OCI-LY1 (cell line): ENCODE results near the gene SS18L1.

ENCODE experiments used
- EZH2 ChIP-seq: fragments of 200-600 bp; sonication (generic), shearing (Covaris generic); IDR thresholded peaks from 2 replicates; pipeline ENCODE4 v1.8.0; 2017; ENCODE audit warnings: borderline replicate concordance, mixed run types, mild to moderate bottlenecking, antibody characterized with exemption, low read length, moderate library complexity, mixed read lengths
- TF ChIP-seq, protein P1 (sequence below): fragments of 200-600 bp; sonication (generic), shearing (Covaris generic); IDR thresholded peaks from 2 replicates; pipeline ENCODE4 v1.5.1; 2017; ENCODE audit warnings: mild to moderate bottlenecking, antibody characterized with exemption, low read length, moderate library complexity, mixed read lengths

DNA sequence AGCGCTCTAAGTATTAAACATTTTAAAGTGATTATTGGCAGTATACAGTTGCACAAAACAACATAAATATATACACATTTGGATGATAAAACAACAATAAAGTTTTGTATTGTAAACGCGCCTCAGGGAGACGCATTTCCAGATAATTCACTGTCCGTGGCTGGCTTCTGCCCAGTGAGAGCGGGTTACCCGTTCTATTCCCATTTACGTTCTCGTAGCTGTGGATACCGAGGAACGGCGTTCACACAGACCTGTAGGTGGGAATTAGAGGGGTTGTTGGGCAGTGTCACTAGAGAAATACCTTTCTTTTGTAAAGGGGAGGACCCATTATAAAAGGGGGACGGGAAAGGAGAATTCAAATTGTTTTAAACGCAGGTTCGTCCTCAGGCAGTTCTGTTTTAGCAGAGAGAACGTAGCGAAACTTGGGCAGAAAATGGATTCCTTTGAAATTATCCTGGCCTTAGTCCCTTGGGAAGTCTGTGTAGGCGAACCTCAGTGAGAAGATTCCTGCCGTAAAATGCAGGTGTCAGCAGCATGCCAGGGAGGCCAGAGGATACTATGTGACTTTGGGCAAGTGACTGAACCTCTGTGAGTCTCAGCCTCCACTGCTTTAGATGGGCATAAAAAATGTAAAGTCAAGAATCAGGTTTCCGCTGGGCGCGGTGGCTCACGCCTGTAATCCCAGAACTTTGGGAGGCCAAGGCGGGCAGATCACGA, 40.0 kb downstream of the SS18L1 start:
- TF ChIP-seq, protein P1, sequence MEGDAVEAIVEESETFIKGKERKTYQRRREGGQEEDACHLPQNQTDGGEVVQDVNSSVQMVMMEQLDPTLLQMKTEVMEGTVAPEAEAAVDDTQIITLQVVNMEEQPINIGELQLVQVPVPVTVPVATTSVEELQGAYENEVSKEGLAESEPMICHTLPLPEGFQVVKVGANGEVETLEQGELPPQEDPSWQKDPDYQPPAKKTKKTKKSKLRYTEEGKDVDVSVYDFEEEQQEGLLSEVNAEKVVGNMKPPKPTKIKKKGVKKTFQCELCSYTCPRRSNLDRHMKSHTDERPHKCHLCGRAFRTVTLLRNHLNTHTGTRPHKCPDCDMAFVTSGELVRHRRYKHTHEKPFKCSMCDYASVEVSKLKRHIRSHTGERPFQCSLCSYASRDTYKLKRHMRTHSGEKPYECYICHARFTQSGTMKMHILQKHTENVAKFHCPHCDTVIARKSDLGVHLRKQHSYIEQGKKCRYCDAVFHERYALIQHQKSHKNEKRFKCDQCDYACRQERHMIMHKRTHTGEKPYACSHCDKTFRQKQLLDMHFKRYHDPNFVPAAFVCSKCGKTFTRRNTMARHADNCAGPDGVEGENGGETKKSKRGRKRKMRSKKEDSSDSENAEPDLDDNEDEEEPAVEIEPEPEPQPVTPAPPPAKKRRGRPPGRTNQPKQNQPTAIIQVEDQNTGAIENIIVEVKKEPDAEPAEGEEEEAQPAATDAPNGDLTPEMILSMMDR: no peak
- TF ChIP-seq EZH2: no peak
